BLaER1 treated with 17β-estradiol and CSF1 and Interleukin-3, amounts not matched to agents 10 nM and 100 nM (cell line): Measurements from ENCODE around the gene SDK1.

Source experiments
- H3K27ac ChIP-seq, 11 experiments: shearing (Covaris generic); formaldehyde crosslinking; 2 replicates each; pipeline ENCODE4 v1.8.1; 2022
- H3K27me3 ChIP-seq, 11 experiments: shearing (Covaris generic); formaldehyde crosslinking; 2 replicates each; pipeline ENCODE4 v1.8.1; 2022
- H3K36me3 ChIP-seq, 11 experiments: shearing (Covaris generic); formaldehyde crosslinking; 2 replicates each; pipeline ENCODE4 v1.8.1; 2022
- H3K4me1 ChIP-seq, 10 experiments: shearing (Covaris generic); formaldehyde crosslinking; 2 replicates each; pipeline ENCODE4 v1.8.1; 2022
- H3K4me2 ChIP-seq, 11 experiments: shearing (Covaris generic); formaldehyde crosslinking; 2 replicates each; pipeline ENCODE4 v1.8.1; 2022
- H3K4me3 ChIP-seq, 10 experiments: shearing (Covaris generic); formaldehyde crosslinking; 2 replicates each; pipeline ENCODE4 v1.8.1; 2022
- H3K9ac ChIP-seq, 11 experiments: shearing (Covaris generic); formaldehyde crosslinking; 2 replicates each; pipeline ENCODE4 v1.8.1; 2022
- H3K9me3 ChIP-seq, 11 experiments: shearing (Covaris generic); formaldehyde crosslinking; replicated peaks in 1 of 11; 2 replicates each; pipeline ENCODE4 v1.8.1; 2022
- H4K20me1 ChIP-seq, 11 experiments: shearing (Covaris generic); formaldehyde crosslinking; 2 replicates each; pipeline ENCODE4 v1.8.1; 2022
- Cebpa-rat ChIP-seq, 11 experiments: shearing (Covaris generic); IDR thresholded peaks; 2 replicates each; pipeline ENCODE4 v1.8.1; 2022

Gene SDK1

DNA sequence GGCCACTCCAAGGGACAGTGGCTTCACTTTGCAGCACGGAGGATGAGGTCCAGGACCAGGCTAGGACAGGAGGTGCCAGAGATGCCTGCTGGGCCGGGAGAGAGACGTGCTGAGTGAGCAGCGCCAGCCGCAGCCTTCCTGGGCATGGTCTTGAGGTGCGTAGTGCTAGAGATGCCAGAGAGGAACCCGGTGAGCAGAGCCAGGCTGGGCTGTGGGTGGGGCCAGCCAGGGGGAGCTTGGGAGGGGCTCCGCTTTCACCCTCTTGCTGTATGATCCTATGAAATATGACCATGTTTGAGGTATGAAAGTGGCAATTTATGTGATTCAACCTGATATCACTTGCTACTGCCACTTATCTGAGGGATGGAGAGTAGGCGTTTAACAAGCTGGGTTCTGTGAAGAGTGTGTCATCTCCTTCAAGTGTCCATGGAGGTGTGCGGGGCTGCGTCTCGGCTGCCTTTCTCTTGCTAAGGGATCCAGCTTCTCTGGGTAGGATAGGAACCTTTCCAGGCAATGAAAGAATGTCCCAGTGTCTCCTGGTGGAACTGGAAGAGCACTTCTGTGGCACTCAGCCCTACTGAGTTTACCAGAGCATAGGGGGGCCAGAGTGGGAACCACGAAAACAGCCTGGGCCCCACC lies 862.6 kb downstream of the SDK1 start:
- H4K20me1 ChIP-seq: no peaks in the 10 kb centered on the region
- H3K36me3 ChIP-seq: no peaks in the 10 kb centered on the region
- H3K4me2 ChIP-seq: no peak overlapping the region
- H3K27ac ChIP-seq: no peak overlapping the region
- peaks cover 0 to 7% (median 0%) of the 10 kb centered on the region in 11 experiments; a peak in 1 of 22 replicates for H3K9me3 ChIP-seq
- no peaks in the 10 kb centered on the region for H3K27me3 ChIP-seq
- no peak overlapping the region for H3K4me3 ChIP-seq
- H3K9ac ChIP-seq: no peak overlapping the region
- no peaks in the 10 kb centered on the region for H3K4me1 ChIP-seq
- no peak for TF ChIP-seq Cebpa-rat (IDR thresholded peaks at IDR 0.05)

DNA sequence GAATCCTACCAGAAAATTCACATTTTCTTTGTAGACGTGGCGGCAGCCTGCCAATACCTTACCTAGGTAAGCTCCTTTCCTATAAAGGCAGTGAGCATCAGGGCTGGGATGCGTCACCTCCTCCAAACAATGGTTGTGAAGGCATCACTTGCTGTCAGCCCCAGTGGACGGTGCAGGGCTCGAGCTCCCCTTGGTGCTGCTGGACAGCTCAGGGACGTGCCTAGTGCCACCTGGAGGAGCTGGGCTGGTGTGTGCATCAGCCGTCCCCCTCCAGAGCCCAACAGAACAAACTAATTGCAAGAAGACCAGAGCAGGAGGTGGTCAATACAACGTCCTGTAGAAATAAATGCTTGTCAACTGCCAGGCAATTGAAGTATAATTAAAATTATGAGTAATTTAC lies 863.5 kb downstream of the SDK1 start:
- no peak for TF ChIP-seq Cebpa-rat (IDR thresholded peaks at IDR 0.05)
- peaks cover 0 to 7% (median 0%) of the 10 kb centered on the region in 11 experiments; a peak in 1 of 22 replicates for H3K9me3 ChIP-seq
- no peaks in the 10 kb centered on the region; a peak in 1 of 22 replicates for H4K20me1 ChIP-seq
- no peaks in the 10 kb centered on the region for H3K27me3 ChIP-seq
- H3K27ac ChIP-seq: no peak overlapping the region
- no peaks in the 10 kb centered on the region for H3K36me3 ChIP-seq
- no peak overlapping the region for H3K4me2 ChIP-seq
- H3K4me3 ChIP-seq: no peak overlapping the region
- no peaks in the 10 kb centered on the region for H3K4me1 ChIP-seq
- no peak overlapping the region for H3K9ac ChIP-seq

DNA sequence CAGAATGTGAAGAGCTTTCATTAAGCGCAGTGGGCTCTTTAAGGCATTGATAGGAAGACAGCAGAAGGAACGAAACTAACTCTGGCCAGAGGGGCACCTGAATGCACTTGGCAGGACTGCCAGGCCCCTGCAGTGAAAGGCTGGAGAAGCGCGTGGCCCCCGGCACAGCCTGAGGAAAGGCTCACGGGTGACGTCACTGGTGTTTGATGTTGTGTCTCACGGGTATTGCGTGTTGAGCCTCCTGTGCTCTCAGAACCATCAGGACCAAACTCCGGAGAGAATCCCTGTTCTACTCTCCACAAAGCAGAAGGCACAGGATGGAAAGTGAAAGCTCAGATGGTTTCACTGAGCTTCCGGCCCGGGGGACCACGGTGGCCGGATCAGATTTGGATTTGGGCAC lies 865.3 kb downstream of the SDK1 start:
- H3K4me1 ChIP-seq: no peaks in the 10 kb centered on the region
- no peaks in the 10 kb centered on the region for H3K27me3 ChIP-seq
- H4K20me1 ChIP-seq: no peaks in the 10 kb centered on the region; a peak in 1 of 22 replicates
- H3K36me3 ChIP-seq: no peaks in the 10 kb centered on the region
- H3K9me3 ChIP-seq: peaks cover 0 to under 1% (median 0%) of the 10 kb centered on the region in 11 experiments; a peak in 1 of 22 replicates
- H3K4me2 ChIP-seq: no peak overlapping the region
- H3K4me3 ChIP-seq: no peak overlapping the region
- no peak for TF ChIP-seq Cebpa-rat (IDR thresholded peaks at IDR 0.05)
- no peak overlapping the region for H3K9ac ChIP-seq
- no peak overlapping the region for H3K27ac ChIP-seq

DNA sequence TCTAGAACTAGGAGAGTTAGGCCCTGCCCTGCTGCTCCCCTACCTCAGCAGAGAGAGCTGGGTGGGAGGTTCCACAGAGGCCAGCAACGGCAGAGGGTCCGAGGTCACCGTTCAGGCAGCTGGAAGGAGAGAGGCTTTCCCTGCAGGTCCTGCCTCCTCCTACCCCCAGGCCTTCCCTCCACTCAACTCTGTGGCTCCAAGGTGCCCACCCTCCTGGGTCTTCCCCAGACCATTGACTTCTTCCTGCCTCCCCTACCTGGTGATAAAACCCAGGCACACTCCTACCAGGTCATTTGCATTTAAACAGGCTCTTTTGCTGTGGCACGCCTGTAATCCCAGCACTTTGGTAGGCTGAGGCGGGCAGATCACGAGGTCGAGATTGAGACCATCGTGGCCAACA lies 865.8 kb downstream of the SDK1 start:
- no peaks in the 10 kb centered on the region for H3K27me3 ChIP-seq
- H4K20me1 ChIP-seq: no peaks in the 10 kb centered on the region; a peak in 1 of 22 replicates
- H3K9me3 ChIP-seq: no peaks in the 10 kb centered on the region
- no peak overlapping the region for H3K9ac ChIP-seq
- H3K27ac ChIP-seq: no peak overlapping the region
- no peak overlapping the region for H3K4me2 ChIP-seq
- no peak overlapping the region for H3K4me3 ChIP-seq
- H3K36me3 ChIP-seq: no peaks in the 10 kb centered on the region
- TF ChIP-seq Cebpa-rat (IDR thresholded peaks at IDR 0.05): no peak
- H3K4me1 ChIP-seq: no peaks in the 10 kb centered on the region

DNA sequence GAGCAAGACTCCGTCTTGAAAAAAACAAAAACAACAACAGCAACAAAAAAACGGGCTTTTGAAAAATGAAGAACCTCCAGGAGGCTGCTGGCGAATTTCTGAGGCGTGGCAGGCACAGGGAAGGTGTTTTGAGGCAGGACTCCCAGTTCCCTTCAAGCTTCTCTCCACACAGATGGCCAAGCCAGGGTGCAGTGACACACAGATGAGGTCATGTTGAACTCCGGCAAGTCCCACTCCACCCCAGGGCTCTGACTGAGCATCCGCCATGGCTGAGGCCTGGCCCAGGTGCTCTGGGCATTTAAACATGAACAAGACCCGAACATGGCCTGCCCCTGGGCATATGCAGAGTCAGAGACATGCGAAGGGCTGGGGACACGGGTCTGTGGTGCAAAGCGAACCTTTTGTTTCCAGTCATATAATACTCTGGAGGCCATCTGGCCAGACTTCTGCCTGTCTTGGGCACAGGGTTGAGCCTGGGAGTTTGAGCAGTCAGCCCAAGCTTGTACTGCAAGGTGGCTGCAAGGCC lies 866.4 kb downstream of the SDK1 start:
- no peak overlapping the region for H3K4me2 ChIP-seq
- no peaks in the 10 kb centered on the region for H3K9me3 ChIP-seq
- no peaks in the 10 kb centered on the region for H3K4me1 ChIP-seq
- no peak overlapping the region for H3K9ac ChIP-seq
- no peak overlapping the region for H3K4me3 ChIP-seq
- no peaks in the 10 kb centered on the region for H3K27me3 ChIP-seq
- TF ChIP-seq Cebpa-rat (IDR thresholded peaks at IDR 0.05): no peak
- no peaks in the 10 kb centered on the region; a peak in 1 of 22 replicates for H4K20me1 ChIP-seq
- H3K27ac ChIP-seq: no peak overlapping the region
- no peaks in the 10 kb centered on the region for H3K36me3 ChIP-seq

DNA sequence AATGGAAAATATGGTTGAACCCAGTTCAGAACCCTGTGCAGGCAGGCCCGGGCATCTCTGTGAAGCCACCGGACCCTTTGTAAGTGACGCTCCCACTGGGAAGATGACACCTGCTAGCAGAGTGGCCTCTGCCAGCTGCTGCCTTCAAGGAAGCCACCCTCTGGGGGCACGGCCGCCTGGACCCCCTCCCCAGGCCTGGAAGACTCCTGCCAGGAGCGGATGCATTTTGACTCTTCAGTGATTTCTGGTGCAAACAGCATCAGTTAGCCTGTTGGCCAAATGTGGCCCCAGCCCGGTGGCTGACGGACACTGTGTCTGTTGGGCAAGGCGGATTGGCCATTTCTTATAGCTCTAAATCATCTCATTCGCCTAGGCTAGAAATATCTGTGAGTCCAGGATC lies 867.0 kb downstream of the SDK1 start:
- H3K9me3 ChIP-seq: no peaks in the 10 kb centered on the region
- H3K4me3 ChIP-seq: no peak overlapping the region
- H3K4me1 ChIP-seq: no peaks in the 10 kb centered on the region
- no peaks in the 10 kb centered on the region for H3K36me3 ChIP-seq
- H3K9ac ChIP-seq: no peak overlapping the region
- H3K27ac ChIP-seq: no peak overlapping the region
- H3K27me3 ChIP-seq: no peaks in the 10 kb centered on the region
- no peak overlapping the region for H3K4me2 ChIP-seq
- no peak for TF ChIP-seq Cebpa-rat (IDR thresholded peaks at IDR 0.05)
- no peaks in the 10 kb centered on the region; a peak in 1 of 22 replicates for H4K20me1 ChIP-seq

DNA sequence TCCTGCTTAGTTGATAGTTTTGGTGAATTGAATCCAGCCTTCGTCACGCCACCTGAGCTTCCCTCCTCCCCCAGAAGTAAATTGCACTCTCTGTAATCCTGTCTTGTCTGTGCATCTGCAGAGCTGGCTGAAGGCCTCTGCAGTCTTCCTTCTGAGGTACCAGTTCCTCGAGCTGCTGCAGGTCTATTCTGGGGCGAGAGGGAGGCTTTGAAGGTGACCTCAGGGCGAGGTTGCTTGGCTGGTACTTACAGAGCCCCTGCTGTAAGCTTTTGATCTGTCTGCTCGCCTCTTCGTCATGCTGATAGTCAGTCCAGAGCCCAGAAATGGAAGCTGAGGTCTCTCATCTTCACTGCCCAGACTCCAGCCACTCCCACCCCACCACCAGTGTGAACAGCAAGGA lies 867.5 kb downstream of the SDK1 start:
- TF ChIP-seq Cebpa-rat (IDR thresholded peaks at IDR 0.05): no peak
- Histone ChIP-seq H3K27ac (no peak overlapping the region), H4K20me1 (no peaks in the 10 kb centered on the region; a peak in 1 of 22 replicates), H3K4me2 (no peak overlapping the region), H3K36me3 (no peaks in the 10 kb centered on the region), H3K27me3 (no peaks in the 10 kb centered on the region), H3K9ac (no peak overlapping the region), H3K4me3 (no peak overlapping the region), H3K9me3 (no peaks in the 10 kb centered on the region), H3K4me1 (no peaks in the 10 kb centered on the region)

DNA sequence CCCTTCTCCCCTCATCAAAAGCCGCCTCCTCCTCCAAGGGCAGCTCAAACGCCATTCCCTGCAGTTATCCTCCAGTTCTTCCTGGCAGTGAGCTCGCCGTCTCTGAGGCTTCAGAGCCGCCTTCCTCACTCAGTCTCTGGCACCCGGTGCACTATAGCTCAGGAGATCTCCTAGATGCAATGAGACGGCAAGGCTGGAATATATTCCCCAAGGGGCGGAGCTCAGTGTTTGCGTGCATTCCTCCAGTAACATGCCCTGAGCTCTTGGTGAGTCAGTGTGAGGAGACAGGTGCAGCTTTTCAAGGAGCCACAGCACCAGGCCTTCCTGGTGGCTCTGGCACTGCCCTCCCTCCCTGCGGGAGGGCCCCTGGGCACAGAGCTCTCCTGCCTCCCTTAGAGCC lies 868.4 kb downstream of the SDK1 start:
- Histone ChIP-seq H3K27ac (no peak overlapping the region), H3K9ac (no peak overlapping the region), H4K20me1 (no peaks in the 10 kb centered on the region; a peak in 1 of 22 replicates), H3K9me3 (no peaks in the 10 kb centered on the region), H3K4me1 (no peaks in the 10 kb centered on the region), H3K27me3 (no peaks in the 10 kb centered on the region), H3K4me2 (no peak overlapping the region), H3K36me3 (no peaks in the 10 kb centered on the region), H3K4me3 (no peak overlapping the region)
- TF ChIP-seq Cebpa-rat (IDR thresholded peaks at IDR 0.05): no peak

DNA sequence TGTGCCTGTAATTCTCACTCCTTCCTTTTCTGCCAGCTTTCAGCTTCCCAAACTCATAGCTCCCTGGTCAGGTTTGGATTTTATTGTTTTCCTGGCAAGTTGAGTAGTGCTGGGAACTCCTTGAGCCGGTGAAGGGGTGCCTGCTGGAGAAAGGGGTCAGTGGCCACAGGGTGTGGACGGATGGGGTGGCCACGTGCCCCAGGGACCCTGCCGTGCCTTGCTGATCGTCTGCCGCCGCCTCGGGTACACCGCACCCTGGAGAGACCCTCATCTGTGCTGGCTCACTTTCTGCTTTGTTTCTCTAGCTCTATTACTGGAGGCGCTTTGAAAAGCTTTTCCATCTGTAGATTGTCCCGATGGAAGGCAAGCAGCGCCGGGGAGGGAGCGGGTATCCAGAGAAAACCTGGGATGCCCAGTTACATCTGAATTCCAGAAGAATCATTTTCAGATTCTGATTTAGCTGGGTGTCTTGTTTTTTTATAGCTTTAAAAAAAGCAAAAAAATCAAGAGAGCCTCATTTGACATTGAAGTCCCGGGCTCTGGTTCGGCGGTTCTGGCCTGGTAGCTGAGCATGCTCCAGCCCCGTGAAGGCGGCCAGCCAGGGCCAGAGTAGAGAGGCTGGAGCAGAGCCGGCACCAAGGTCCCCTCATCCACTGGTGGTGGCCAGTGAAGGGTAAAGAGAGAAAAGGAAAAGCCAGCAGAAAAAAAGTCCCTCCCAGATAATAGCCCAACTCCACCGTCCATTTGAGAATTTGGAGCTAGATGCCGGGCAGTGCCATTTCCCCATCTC lies 870.1 kb downstream of the SDK1 start:
- H3K9me3 ChIP-seq: no peaks in the 10 kb centered on the region

More for the DNA sequence above, 870.1 kb downstream of the SDK1 start:
- H3K27ac ChIP-seq: no peak overlapping the region
- H3K4me1 ChIP-seq: no peaks in the 10 kb centered on the region
- H3K27me3 ChIP-seq: no peaks in the 10 kb centered on the region
- no peak for TF ChIP-seq Cebpa-rat (IDR thresholded peaks at IDR 0.05)
- H3K9ac ChIP-seq: no peak overlapping the region; a peak in 1 of 22 replicates
- H3K4me3 ChIP-seq: no peak overlapping the region
- no peak overlapping the region for H3K4me2 ChIP-seq
- H4K20me1 ChIP-seq: no peaks in the 10 kb centered on the region; a peak in 1 of 22 replicates
- no peaks in the 10 kb centered on the region for H3K36me3 ChIP-seq
